MM.1S (cell line): ENCODE data around the gene SELENBP1.

ENCODE experiments used
- CTCF ChIP-seq: fragments of 300-600 bp; sonication (generic); IDR thresholded peaks from 2 replicates; pipeline ENCODE4 v1.5.1; 2016; ENCODE audit warnings: antibody characterized with exemption, low read length, mixed read lengths
- EZH2 ChIP-seq: fragments of 300-600 bp; sonication (generic); optimal IDR thresholded peaks from 2 replicates; pipeline ENCODE3; 2017; ENCODE audit warnings: low read depth, mild to moderate bottlenecking, antibody characterized with exemption, low read length, mixed read lengths
- EZH2phosphoT487 ChIP-seq: fragments of 300-600 bp; sonication (generic); IDR thresholded peaks from 2 replicates; pipeline ENCODE4 v1.6.1; 2018; ENCODE audit warnings: antibody characterized with exemption, low read length

GRCh38 chr1:151356696-151357095, 15.8 kb downstream of the SELENBP1 start:
- TF ChIP-seq CTCF = no peak
- TF ChIP-seq EZH2 = no peak
- TF ChIP-seq EZH2phosphoT487 = no peak
